Uterus (tissue), 2 donors: ENCODE measurements around the gene ARL5A.

Experiments
- CTCF ChIP-seq, 4 experiments: fragments of 200-600 bp in 2 of 4; fragments of 450-650 bp in 2 of 4; sonication (generic) in 2 of 4; IDR thresholded peaks; one replicate each; pipeline ENCODE4 v1.5.1; 2016 to 2019; ENCODE audit warnings: antibody characterized with exemption in 4 of 4, mild to moderate bottlenecking in 2 of 4, moderate library complexity in 1 of 4
- POLR2A ChIP-seq, 2 donors: fragments of 450-650 bp; IDR thresholded peaks; one replicate each; pipeline ENCODE4 v1.6.1; 2016; ENCODE audit warnings: antibody characterized with exemption in 2 of 2, mild to moderate bottlenecking in 1 of 2, moderate library complexity in 1 of 2

DNA sequence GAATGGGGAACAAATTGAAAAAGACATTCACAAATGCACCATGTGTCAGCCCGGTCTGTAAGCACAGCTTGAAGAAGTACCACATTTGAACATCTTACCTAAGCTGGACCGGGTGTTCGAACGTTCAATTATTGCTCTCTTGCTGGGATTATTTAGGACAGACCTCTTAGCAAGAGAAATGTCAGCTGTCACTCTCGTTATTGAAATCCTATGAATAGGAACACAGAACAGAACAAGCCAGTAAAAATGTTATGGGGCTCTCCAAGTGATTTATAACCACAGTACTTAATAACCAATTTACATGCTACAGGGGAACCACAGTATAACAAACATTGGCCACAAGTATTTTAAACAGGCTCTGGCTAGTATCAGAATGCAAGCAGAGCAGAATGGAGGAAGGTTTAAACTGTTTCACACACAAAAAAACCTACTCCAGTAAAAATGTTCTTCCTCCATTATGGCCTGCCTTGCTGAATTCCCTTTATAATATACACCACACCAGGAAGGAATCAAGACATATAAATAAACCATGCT is 32.5 kb upstream of the ARL5A start:
- TF ChIP-seq CTCF (IDR thresholded peaks at IDR 0.05), result no peak
- TF ChIP-seq POLR2A (IDR thresholded peaks at IDR 0.05), result no peak
